CD4-positive, alpha-beta T cell treated with Interleukin-10 for 1 hour (primary cell): ENCODE measurements around the gene VSIG8.

Experiments
- DNase-seq: peaks from one replicate; pipeline ENCODE4 v3.0.0-alpha.2; 2020

VSIG8 gene

GRCh38 chr1:159882527-159882862 is 20.0 kb upstream of the VSIG8 start:
- DNase-seq, result no peak

DNA sequence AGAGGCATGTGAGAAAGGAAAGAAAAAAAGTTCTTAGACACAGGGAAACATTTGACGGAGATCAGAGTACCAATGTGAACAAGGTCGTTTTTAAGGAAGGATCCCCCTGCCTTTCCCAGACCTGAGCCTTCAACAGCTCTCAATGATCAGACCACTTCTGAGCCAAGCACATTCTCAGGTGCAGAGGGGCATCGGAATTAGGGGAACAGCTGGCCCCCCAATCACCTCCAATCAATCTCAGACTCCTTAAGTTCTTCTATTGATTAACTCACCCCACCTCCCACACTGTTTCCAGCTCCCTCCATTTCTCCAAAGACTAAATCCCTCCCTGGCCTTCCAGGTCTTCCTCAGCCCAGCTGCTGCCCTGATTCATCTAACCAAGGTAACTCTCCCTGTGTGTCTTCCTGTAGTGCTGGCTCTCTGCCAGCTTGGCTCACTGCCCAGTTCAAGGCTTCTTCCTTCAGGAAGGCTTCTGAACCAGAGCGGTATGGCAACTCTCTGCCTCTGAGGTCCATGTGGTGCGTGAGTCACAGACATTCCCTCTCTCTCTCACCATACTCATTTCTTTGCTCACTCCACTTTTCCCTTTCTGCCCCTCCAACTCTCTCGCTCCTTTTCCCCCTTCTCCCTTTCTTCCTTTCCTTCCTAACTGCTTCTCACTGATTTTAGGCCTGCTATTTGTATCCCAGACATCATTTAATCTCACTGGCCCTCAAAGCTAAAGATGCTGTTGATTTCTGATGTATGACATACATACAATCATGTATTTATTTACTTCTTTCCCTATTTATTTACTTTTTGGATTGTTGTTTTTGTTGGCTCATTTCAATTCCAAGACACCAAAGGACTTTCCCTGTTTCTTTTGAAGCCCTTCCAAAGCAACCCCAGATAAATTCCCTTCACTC is 19.4 kb upstream of the VSIG8 start:
- DNase-seq, result peak; percentile 49

DNA sequence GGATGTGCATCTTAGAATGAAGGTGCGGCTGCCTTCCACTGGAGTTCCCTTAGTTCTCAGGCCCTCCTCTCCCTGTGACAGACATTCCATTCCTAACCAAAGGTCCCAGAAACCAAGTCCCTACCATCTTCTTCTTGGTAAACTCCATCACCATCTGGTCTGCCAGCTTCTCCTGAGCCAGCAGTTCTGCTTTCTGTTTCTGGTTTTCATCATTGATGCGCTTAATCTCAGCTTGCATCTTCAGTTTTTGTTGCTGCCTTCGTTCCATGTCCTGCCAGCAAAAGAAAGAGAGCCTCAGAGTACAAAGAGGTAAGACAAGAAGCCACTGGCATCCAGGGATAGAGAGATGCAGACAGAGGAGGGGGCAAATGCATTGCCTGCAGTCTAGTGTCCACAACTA is 18.0 kb upstream of the VSIG8 start:
- DNase-seq, result no peak

DNA sequence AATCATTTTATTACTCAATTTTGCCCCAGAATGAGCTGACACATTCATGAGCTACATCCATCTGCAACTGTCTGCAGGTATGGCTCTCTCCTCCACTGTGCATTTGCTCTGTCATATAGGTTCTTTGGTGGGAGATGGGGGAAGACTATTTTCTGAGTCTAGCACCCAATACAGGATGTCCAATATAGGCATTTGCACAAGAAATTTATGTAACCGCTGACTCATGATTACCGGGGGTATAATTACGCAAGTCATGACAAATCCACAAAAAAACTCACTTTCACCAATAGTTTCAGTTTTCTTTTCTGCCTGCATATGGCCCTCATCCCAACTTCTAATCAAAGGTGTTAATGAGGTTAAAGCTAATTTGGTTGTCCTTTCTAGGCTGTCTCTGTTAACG is 17.5 kb upstream of the VSIG8 start:
- no peak for DNase-seq

- DNase-seq, result no peak
These were observed 16.7 kb upstream of the VSIG8 start for GRCh38 chr1:159879136-159879535.

DNA sequence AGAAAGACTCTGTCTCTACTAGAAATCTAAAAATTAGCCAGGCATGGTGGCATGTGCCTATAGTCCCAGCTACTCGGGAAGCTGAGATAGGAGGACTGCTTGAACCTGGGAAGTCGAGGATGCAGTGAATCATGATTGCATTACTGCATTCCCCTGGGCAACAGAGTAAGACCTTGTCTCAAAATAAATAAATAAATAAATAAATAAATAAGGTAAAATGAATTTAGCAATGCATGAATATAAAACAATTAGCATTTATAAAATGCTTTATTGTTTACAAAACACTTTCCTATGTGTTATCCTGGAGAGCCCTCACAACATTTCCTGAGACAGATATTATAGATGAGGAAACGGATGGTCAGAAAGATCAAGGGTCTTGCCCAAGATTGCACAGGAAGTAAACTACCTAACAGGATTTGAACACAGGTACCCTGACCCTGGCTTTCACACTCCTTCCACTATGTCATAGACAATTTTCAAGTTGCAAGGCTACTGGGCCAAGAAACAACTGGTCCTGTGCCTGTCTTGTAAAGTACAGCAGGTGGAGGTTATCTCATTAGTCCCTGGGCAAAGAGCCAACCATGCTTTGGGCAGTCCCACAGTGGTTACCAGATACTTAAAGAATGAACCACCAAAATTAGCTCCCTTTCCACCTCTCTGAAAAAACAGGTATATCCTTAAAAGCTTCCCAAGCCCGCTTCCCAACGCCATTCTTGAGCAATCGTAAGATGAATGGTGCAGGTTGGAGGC is 15.4 kb upstream of the VSIG8 start:
- no peak for DNase-seq

- DNase-seq, result no peak
These were observed 11.2 kb upstream of the VSIG8 start for GRCh38 chr1:159873530-159874143.

GRCh38 chr1:159872891-159873290 is 10.4 kb upstream of the VSIG8 start:
- DNase-seq, result no peak

DNA sequence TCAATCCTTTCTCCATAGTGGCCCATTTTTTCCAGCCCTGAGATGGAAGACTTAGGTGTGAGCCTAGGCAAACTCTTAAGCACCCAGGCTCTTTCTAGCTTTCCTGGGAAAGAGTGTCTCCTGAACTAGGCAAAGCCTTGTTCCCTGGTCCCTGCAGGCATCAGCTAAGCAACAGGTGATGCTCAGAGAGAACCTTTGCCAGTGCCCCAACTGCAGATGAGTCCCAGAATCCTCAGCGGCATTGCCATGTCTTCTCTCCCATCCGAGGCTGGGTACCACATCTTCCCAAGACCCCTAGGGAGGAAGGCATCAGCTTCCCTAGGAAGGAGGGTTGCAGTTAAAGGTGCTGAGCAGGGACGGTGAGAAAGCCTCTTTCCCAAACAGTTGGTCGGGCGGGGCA is 8.2 kb upstream of the VSIG8 start:
- no peak for DNase-seq

- no peak for DNase-seq
These were observed 7.2 kb upstream of the VSIG8 start for GRCh38 chr1:159869607-159870006.

GRCh38 chr1:159869173-159869572 is 6.7 kb upstream of the VSIG8 start:
- DNase-seq, result no peak

- no peak for DNase-seq
These were observed 6.3 kb upstream of the VSIG8 start for GRCh38 chr1:159868766-159869165.

- no peak for DNase-seq
These were observed 5.2 kb upstream of the VSIG8 start for GRCh38 chr1:159867664-159868026.

- DNase-seq, result no peak
These were observed 4.6 kb upstream of the VSIG8 start for GRCh38 chr1:159866905-159867663.

DNA sequence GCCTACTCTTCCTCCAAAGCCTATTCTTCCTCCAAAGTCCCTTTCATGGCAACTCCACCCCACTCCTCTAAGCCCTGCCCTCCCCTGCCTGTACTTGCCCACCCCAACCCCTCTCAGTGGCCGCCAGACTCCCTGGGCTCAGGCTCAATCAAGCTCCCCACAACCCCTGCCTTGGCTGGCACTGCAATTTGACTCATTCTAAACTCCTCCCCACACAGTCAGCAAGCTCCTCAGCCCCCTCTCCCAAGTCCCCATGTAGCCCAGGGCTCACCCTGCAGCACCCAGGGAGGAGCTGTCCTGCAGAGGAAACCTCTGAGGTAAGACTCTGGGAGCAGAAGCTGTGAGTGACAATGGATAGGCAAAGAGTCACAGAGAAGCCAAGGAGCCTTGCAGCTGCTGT is 3.6 kb upstream of the VSIG8 start:
- DNase-seq, result no peak

DNA sequence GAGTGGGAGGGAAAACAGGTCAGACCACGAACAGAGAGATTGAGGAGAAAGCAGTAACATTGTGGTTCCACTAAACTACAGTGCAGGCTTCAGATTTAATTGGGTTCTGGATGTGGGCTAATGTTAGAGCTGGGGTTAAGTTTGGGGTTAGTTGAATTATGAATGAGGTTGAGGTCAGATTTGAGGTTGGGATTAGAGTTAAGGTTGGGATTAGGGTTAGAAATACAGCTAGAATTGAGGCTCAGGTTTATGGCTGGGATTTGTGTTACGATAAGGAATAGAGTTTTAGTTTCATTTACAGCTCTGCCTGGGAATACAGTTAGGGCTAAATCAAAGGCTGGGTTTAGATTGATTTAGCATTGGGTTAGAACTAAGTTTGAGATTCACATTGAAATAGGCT is 1.8 kb upstream of the VSIG8 start:
- no peak for DNase-seq

DNA sequence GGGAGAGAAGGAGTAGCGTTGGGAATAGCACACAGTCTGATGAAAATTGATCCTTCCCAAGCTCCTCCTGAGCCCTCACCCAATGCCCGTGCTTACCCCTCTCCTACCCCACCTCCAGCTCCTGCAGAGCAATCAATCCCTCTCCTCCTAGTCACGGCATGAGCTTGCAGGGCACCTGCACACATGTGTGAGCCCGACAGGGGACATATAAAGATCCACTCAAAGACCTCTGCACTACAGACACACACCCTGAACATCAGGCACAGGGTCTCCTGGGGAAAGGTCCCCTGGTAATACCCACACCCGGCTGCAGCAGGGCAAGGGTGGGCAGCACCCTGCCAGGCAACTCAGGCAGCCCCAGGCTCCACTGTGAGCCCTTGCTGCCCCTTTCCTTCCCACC is 426 bp downstream of the VSIG8 start:
- no peak for DNase-seq

DNA sequence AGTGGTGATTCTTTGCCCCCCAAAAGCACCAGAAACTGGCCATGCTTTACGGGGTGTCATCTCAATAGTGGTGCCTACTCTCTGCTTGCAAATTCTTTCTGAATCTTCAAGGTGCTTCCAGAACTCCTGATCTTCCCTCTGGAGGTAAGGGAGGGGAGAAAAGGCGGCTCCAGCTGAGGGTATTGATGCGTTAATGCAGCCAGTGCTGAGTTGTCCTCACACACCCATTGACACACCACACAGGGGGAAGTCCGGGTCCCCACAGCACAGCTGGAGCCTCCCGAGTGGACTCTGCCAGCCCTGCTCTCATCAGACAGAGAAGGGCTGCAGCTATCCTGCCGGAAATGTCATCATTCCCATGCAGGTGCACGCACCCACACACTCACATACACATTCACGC is 1.2 kb downstream of the VSIG8 start:
- no peak for DNase-seq

DNA sequence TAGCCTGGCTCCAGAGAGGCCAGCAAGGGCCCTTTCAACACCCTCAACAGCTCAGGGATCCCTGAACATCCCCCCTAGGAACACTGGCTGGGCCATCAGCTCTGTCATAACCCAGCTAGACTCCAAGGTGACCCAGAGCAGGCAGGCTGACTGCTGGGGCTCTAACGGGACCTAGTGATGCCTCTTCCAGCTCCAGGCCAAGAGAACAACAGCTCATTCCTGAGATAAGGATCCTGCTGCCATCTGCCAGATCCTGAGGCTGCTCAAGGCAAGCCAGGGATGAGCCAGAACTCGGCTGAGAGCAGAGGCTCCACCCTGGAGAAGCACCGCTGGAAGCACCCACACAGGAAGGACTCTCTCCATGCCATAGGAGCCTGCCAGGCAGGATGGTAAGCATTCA is 2.0 kb downstream of the VSIG8 start:
- DNase-seq, result no peak

GRCh38 chr1:159859767-159860322 is 2.6 kb downstream of the VSIG8 start:
- no peak for DNase-seq

DNA sequence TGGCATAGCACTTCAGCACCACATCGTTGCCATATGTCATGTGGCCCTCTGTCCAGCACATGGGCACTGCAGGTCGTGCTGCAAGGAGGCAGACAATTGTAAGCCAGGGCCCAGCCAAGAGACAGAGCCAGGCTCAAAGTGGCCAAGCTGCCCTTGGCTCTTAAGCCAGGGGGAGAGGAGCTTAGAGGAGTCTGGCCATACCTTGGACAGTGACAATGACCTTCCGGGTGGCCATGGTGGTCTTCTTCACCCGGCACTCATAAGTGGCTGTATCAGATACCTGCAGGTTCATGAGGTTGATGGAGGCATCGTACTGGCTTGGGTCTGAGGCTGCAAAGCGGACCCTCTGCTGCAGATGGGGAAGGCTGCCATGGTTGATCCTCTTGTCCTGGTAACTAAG is 4.6 kb downstream of the VSIG8 start:
- DNase-seq, result no peak

- no peak for DNase-seq
These were observed 5.9 kb downstream of the VSIG8 start for GRCh38 chr1:159856576-159856975.

GRCh38 chr1:159855709-159856108 is 6.7 kb downstream of the VSIG8 start:
- no peak for DNase-seq
